GM12891 (cell line): ENCODE data around the gene TRANK1.

Experiments
- DNase-seq: peaks from one replicate; pipeline ENCODE4 v3.0.0; 2011; ENCODE audit warnings: low spot score; ENCODE audit not compliant: insufficient read length
- FAIRE-seq: peaks from 2 replicates; lab custom pipeline; 2011; peaks lifted over from hg19 to GRCh38; lab: Jason Lieb, UNC
- PAX5 ChIP-seq: IDR thresholded peaks from 2 replicates; pipeline ENCODE4 v1.6.1; 2011; ENCODE audit warnings: low read length, moderate library complexity, mild to moderate bottlenecking; ENCODE audit not compliant: insufficient read depth, severe bottlenecking
- POLR2A ChIP-seq: IDR thresholded peaks from 2 replicates; pipeline ENCODE4 v1.6.1; 2011; ENCODE audit warnings: low read depth, low read length, control low read depth
- POLR2AphosphoS5 ChIP-seq: IDR thresholded peaks from 2 replicates; pipeline ENCODE4 v1.6.1; 2011; ENCODE audit warnings: low read depth, low read length, control low read depth
- POU2F2 ChIP-seq: IDR thresholded peaks from 2 replicates; pipeline ENCODE4 v1.6.1; 2011; ENCODE audit warnings: low read depth, mild to moderate bottlenecking, control low read depth, low read length, moderate library complexity
- SPI1 ChIP-seq: IDR thresholded peaks from 2 replicates; pipeline ENCODE4 v1.6.1; 2011; ENCODE audit warnings: low read depth, low read length, control low read depth
- TAF1 ChIP-seq: IDR thresholded peaks from 2 replicates; pipeline ENCODE4 v1.6.1; 2011; ENCODE audit warnings: low read depth, low read length, control low read depth

The TRANK1 gene

GRCh38 chr3:36843065-36844051, 101.5 kb downstream of the TRANK1 start:
- peak; percentile 74 for FAIRE-seq
- DNase-seq, result no peak
- TF ChIP-seq TAF1 (no peak), PAX5 (no peak), POLR2AphosphoS5 (no peak), POU2F2 (no peak), SPI1 (no peak), POLR2A (no peak)

- no peak for DNase-seq
- TF ChIP-seq POLR2A, result no peak
- no peak for TF ChIP-seq POLR2AphosphoS5
- no peak for TF ChIP-seq POU2F2
- no peak for TF ChIP-seq TAF1
- TF ChIP-seq SPI1, result no peak
- TF ChIP-seq PAX5, result no peak
- FAIRE-seq, result no peak
These were observed 102.6 kb downstream of the TRANK1 start for GRCh38 chr3:36842275-36842674.

GRCh38 chr3:36840453-36840921, 104.4 kb downstream of the TRANK1 start:
- TF ChIP-seq POLR2AphosphoS5 (no peak), PAX5 (no peak), POLR2A (no peak), POU2F2 (no peak), TAF1 (no peak), SPI1 (no peak)
- no peak for FAIRE-seq

GRCh38 chr3:36837089-36837488, 107.8 kb downstream of the TRANK1 start:
- TF ChIP-seq PAX5 (no peak), POLR2AphosphoS5 (no peak), SPI1 (no peak), TAF1 (no peak), POLR2A (no peak), POU2F2 (no peak)
- DNase-seq (no peak), FAIRE-seq (no peak)

More at GRCh38 chr3:36840453-36840921, 104.4 kb downstream of the TRANK1 start:
- no peak for DNase-seq

GRCh38 chr3:36833160-36833814, 111.6 kb downstream of the TRANK1 start:
- FAIRE-seq (no peak), DNase-seq (no peak)
- TF ChIP-seq POU2F2, result no peak
- no peak for TF ChIP-seq PAX5
- TF ChIP-seq POLR2AphosphoS5, result no peak
- no peak for TF ChIP-seq TAF1
- TF ChIP-seq SPI1, result no peak
- TF ChIP-seq POLR2A, result no peak

- TF ChIP-seq PAX5, result no peak
- no peak for TF ChIP-seq POLR2AphosphoS5
- no peak for TF ChIP-seq POLR2A
- TF ChIP-seq SPI1, result no peak
- no peak for TF ChIP-seq TAF1
- no peak for TF ChIP-seq POU2F2
- no peak for DNase-seq
- FAIRE-seq, result no peak
These were observed 112.4 kb downstream of the TRANK1 start for GRCh38 chr3:36832406-36832805.

- TF ChIP-seq POU2F2, result no peak
- no peak for TF ChIP-seq POLR2A
- TF ChIP-seq TAF1, result no peak
- TF ChIP-seq PAX5, result no peak
- no peak for TF ChIP-seq POLR2AphosphoS5
- TF ChIP-seq SPI1, result no peak
- no peak for DNase-seq
- no peak for FAIRE-seq
These were observed 117.7 kb downstream of the TRANK1 start for GRCh38 chr3:36827133-36827532.

- DNase-seq (no peak), FAIRE-seq (no peak)
- TF ChIP-seq POU2F2, result no peak
- no peak for TF ChIP-seq SPI1
- TF ChIP-seq POLR2A, result no peak
- TF ChIP-seq TAF1, result no peak
- TF ChIP-seq POLR2AphosphoS5, result no peak
- no peak for TF ChIP-seq PAX5
These were observed 118.6 kb downstream of the TRANK1 start for GRCh38 chr3:36826240-36826639.

- DNase-seq (no peak), FAIRE-seq (no peak)
- TF ChIP-seq PAX5 (no peak), TAF1 (no peak), SPI1 (no peak), POU2F2 (no peak), POLR2AphosphoS5 (no peak), POLR2A (no peak)
These were observed 120.4 kb downstream of the TRANK1 start for GRCh38 chr3:36824443-36824842.
